Suppressor macrophage (primary cell): ENCODE measurements around the gene SLIT3.
"Not testable (repeated sequence)": the region's sequence is repeated elsewhere in the genome, so short reads cannot be mapped to it uniquely, and the experiment has no call there.

Experiments
- DNase-seq, 4 experiments: peaks; one replicate each; pipeline ENCODE4 v3.0.0-alpha.2; 2020 to 2022

SLIT3 gene

GRCh38 chr5:168750926-168751325 lies 550.0 kb downstream of the SLIT3 start:
- DNase-seq: no peak

- DNase-seq: no peak
Measured at GRCh38 chr5:168749391-168750100, 551.4 kb downstream of the SLIT3 start.

DNA sequence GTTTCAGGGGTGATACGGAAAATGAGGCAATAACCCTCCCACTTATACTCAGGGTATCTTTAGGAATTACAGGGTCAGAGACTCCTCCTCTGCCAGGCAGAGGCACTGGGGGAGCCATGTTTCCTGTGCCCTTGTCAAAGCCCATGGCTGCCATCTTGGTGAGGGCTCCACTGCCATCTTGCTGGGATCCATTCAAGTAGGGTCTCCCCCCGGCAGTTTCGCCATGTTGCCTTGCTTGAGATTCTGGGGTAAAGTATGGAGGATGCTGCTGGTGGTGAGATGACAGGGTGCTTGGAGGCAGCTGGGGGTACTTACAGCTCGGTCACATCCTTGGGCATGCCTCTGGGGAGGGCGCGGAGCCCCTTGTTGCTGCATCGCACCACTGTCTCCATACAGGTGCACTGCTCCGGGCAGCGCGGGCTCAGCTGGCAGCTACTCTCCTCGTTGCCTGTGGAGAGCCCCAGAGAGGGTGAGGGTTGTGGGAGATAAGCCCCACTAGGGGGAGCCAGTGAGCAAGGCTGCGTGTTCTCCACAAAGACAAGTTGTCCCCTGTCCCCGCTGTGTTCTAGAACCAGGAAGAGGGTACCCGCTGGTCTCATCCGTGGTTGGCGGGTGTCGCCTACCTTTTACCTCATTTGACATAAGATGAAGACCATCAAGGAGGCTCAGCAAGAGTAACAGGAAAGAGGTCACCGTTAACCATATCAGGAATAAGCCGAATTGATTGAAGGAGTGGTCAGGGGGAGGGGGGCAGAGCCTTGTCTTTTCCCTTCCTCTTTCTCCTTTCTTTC lies 552.8 kb downstream of the SLIT3 start:
- DNase-seq: peak; percentile 71 to 84 (median 81)

DNA sequence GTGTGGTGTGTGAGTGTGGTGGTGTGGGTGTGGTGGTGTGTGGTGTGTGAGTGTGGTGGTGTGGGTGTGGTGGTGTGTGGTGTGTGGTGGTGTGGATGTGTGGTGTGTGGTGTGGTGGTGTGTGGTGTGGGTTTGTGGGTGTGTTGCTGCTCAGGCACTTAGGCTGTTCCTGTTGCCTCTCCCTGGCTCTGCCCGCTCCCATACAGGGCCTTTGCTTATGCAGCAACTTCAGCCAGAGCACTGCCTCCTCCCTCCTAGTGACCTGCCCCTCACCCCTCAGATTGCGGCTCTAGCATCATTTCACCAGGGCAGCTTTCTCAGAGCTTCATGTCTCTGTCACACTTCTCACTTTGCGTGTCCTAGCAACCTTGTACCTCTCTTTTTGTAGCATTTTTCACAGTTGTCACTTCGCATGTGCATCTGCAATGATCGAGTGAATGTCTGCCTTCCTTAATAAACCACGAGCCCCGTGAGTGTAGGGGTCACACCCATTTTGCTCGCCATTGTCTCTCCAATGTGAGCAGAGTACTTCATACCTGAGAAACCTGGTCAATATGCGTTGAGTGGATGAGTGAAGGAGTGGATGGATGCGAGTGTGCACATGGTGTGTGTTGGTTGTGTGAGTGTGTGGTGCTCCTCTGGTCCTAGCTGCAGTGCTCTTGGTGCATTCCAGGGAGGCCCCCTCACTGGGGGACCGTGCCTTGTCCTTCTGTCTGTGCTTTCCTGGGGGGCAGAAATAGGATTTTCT lies 553.9 kb downstream of the SLIT3 start:
- no peak for DNase-seq

GRCh38 chr5:168746126-168746892 lies 554.6 kb downstream of the SLIT3 start:
- DNase-seq: not testable (repeated sequence)

- no peak for DNase-seq
Measured at GRCh38 chr5:168743617-168744016, 557.3 kb downstream of the SLIT3 start.

DNA sequence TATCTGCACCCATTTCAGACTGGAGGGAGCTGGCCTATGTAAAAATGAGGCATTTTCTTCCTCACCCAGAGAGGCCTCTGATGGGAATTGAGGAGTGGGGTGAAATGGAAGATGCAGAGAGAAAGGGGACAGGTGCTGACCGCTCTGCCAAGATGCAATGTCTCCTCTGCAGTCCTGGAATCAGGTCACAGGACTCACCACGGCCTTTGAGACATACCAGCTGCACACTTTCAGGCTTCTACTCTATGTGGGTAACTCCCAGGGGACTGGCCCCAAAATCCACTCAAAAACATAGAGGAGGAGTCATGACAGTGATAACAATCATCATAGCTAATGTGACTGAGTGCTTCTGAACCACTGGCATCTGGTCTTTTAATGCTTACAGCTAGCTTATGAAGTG lies 558.6 kb downstream of the SLIT3 start:
- not testable (repeated sequence) for DNase-seq

DNA sequence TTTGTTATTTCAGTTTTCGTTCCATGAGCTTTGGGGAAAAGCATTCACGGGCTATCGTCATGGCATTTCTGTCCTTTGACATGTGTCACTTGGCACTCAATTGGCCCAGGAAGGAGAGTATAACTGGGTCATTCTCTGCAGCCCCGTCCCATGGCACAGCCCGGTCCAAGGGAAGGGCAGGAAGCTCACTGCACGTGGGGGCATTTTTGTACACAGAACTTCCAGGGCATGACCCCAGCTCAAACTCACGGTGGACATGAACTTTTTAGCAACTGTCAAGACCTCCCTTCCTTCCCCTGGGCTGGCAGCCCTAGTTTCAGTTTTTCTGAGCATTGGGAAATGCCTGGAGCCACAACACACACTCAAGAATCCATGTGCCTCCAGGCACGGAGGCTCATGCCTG lies 560.1 kb downstream of the SLIT3 start:
- DNase-seq: no peak

- no peak for DNase-seq
Measured at GRCh38 chr5:168740092-168740800, 560.7 kb downstream of the SLIT3 start.

- DNase-seq: no peak
Measured at GRCh38 chr5:168737066-168737465, 563.9 kb downstream of the SLIT3 start.

GRCh38 chr5:168736281-168736831 lies 564.6 kb downstream of the SLIT3 start:
- no peak for DNase-seq

GRCh38 chr5:168734620-168735300 lies 566.2 kb downstream of the SLIT3 start:
- no peak for DNase-seq

DNA sequence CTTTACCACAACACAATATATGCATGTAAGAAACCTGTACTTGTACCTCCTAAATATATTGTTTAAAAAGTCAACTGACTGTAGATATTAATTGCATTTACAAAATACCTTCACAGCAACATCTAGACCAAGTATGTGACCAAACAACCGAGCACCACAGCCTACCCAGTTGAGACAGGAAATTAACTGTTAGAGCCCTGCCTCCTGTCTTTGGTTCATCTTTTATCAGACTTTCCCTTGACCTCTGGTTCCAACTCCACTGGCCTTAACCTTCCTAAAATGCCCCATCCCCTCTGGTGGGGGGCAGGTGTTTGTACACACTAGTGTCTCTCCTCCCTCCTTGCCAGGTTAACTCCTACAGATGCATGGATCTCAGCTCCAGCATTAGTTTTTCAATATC lies 566.8 kb downstream of the SLIT3 start:
- no peak for DNase-seq

GRCh38 chr5:168728546-168729211 lies 572.3 kb downstream of the SLIT3 start:
- DNase-seq: no peak

GRCh38 chr5:168727547-168727946 lies 573.4 kb downstream of the SLIT3 start:
- DNase-seq: no peak

GRCh38 chr5:168726342-168726741 lies 574.6 kb downstream of the SLIT3 start:
- DNase-seq: no peak

DNA sequence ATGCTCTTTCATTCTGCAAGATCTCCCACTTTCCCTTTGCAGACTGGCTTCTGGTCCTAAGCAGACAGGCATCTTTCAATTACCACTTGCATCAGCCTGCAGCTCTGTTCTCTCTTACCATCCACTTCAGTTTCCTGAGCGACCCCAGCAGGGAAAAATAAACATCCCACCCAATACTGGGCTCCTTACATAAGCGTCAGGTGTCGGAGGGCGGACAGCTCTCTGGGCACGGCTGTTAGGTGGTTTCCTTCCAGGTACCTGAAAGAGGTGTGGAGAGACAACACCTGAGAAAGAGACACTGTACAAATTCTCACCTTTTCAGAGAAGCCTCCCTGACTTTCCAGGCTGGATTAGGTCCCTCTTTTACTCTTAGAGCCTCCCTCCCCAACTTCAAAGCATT lies 576.7 kb downstream of the SLIT3 start:
- no peak for DNase-seq

- DNase-seq: no peak
Measured at GRCh38 chr5:168723037-168723436, 577.9 kb downstream of the SLIT3 start.

- DNase-seq: no peak
Measured at GRCh38 chr5:168721966-168722365, 579.0 kb downstream of the SLIT3 start.

- no peak for DNase-seq
Measured at GRCh38 chr5:168721002-168721753, 579.8 kb downstream of the SLIT3 start.
